HCT116 (cell line): ENCODE results near the gene ATG4C. TPM values are rescaled to one million over a fixed set of nuclear protein-coding genes. Genes with fewer than 3 reads are reported as not detected.
"Not testable (repeated sequence)": the region's sequence is repeated elsewhere in the genome, so short reads cannot be mapped to it uniquely, and the experiment has no call there.

Experiments
- ATAC-seq: fragments of 200-7000 bp; cut with Tn5 transposase; 2 replicates; pipeline ENCODE4 v1.9.1; 2020; ENCODE audit warnings: mild to moderate bottlenecking, moderate library complexity
- BruUV-seq: library from RNA; stranded (reverse); fragments of 400-500 nt; replicated peaks from 2 replicates; lab custom pipeline; 2021; lab: Mats Ljungman, UMichigan
- CTCF ChIA-PET: fragments of 300-600 bp; sonication (Branson Sonifier 250); formaldehyde crosslinking; loops from one replicate; lab custom pipeline; 2021; ENCODE audit warnings: antibody characterized with exemption; lab: Charles Lee
- POLR2A ChIA-PET: fragments of 300-600, 350-600 bp; sonication (Branson Sonifier 250); formaldehyde crosslinking; loops from one replicate; lab custom pipeline; 2021; ENCODE audit warnings: antibody characterized with exemption; lab: Charles Lee
- RAD21 ChIA-PET, 2 experiments: fragments of 300-600 bp; sonication (Branson Sonifier 250); formaldehyde crosslinking; loops; one replicate each; lab custom pipeline; 2023; ENCODE audit warnings: low total read pairs in 2 of 2; ENCODE audit not compliant: uncharacterized antibody in 2 of 2, unreplicated experiment in 2 of 2, low non-redundant PET in 1 of 2; lab: Charles Lee
- DNase-seq: peaks from one replicate; pipeline ENCODE4 v3.0.0-alpha.2; 2010; ENCODE audit warnings: low read depth, low spot score
- H2AFZ ChIP-seq: fragments of 200-600 bp; shearing (Covaris generic), sonication (generic); 2 replicates; pipeline ENCODE4 v1.6.1; 2017; ENCODE audit warnings: low read depth, mixed run types, mixed read lengths, antibody characterized with exemption, low read length; ENCODE audit not compliant: poor library complexity, severe bottlenecking
- H3K27ac ChIP-seq: 2 replicates; pipeline ENCODE4 v1.5.1; 2012; ENCODE audit warnings: low read depth, low read length
- H3K27me3 ChIP-seq: fragments of 200-600 bp; sonication (generic); 2 replicates; pipeline ENCODE4 v1.6.1; 2016; ENCODE audit warnings: mixed run types, low read length, mixed read lengths; ENCODE audit not compliant: insufficient read depth
- H3K36me3 ChIP-seq, 2 experiments: fragments of 200-500 bp in 1 of 2; fragments of 200-600 bp in 1 of 2; sonication (Bioruptor generic) in 1 of 2; sonication (generic) in 1 of 2; 2 replicates each; pipeline versions ENCODE4 v1.5.1 to v1.6.1; 2014 to 2016; ENCODE audit warnings: low read length in 2 of 2, inconsistent platforms in 1 of 2, mixed read lengths in 1 of 2, mixed run types in 1 of 2; ENCODE audit not compliant: insufficient read depth in 2 of 2, control insufficient read depth in 1 of 2
- H3K4me1 ChIP-seq, 2 experiments: fragments of 200-600 bp in 1 of 2; sonication (generic) in 1 of 2; 2 replicates each; pipeline versions ENCODE4 v1.5.1 to v1.6.1; 2012 to 2017; ENCODE audit warnings: low read length in 2 of 2, inconsistent platforms in 1 of 2, mild to moderate bottlenecking in 1 of 2, mixed read lengths in 1 of 2, mixed run types in 1 of 2, moderate library complexity in 1 of 2; ENCODE audit not compliant: insufficient read depth in 2 of 2, control insufficient read depth in 1 of 2
- H3K4me2 ChIP-seq: fragments of 200-600 bp; sonication (generic); 2 replicates; pipeline ENCODE4 v1.6.1; 2017; ENCODE audit warnings: mixed run types, low read length, mixed read lengths
- H3K4me3 ChIP-seq, 2 experiments: fragments of 200-600 bp in 1 of 2; sonication (generic) in 1 of 2; replicated peaks in 1 of 2; 2 replicates each; pipeline ENCODE4 v1.5.1; 2011 to 2016; ENCODE audit warnings: low read length in 2 of 2, control low read depth in 1 of 2, low read depth in 1 of 2, mild to moderate bottlenecking in 1 of 2, mixed read lengths in 1 of 2, mixed run types in 1 of 2
- H3K79me2 ChIP-seq: fragments of 200-600 bp; sonication (generic); 2 replicates; pipeline ENCODE4 v1.6.1; 2017; ENCODE audit warnings: mild to moderate bottlenecking, mixed run types, low read length, moderate library complexity, mixed read lengths; ENCODE audit not compliant: insufficient read depth
- H3K9ac ChIP-seq: fragments of 200-600 bp; sonication (generic); 2 replicates; pipeline ENCODE4 v1.6.1; 2016; ENCODE audit warnings: low read length, mixed read lengths
- H3K9me2 ChIP-seq: fragments of 200-600 bp; sonication (generic), shearing (Covaris generic); 2 replicates; pipeline ENCODE4 v1.6.1; 2017; ENCODE audit warnings: mixed run types, mild to moderate bottlenecking, moderate library complexity; ENCODE audit not compliant: insufficient read depth
- H3K9me3 ChIP-seq, 2 experiments: fragments of 200-500 bp in 1 of 2; fragments of 200-600 bp in 1 of 2; sonication (Bioruptor generic) in 1 of 2; sonication (generic) in 1 of 2; 2 replicates each; pipeline ENCODE4 v1.6.1; 2014 to 2017; ENCODE audit warnings: low read length in 2 of 2, mixed read lengths in 2 of 2, inconsistent platforms in 1 of 2, low read depth in 1 of 2, mild to moderate bottlenecking in 1 of 2, mixed run types in 1 of 2, moderate library complexity in 1 of 2; ENCODE audit not compliant: control insufficient read depth in 1 of 2, insufficient read depth in 1 of 2
- H4K20me1 ChIP-seq: fragments of 200-600 bp; sonication (generic), shearing (Covaris generic); 2 replicates; pipeline ENCODE4 v1.6.1; 2017; ENCODE audit warnings: mixed run types, mild to moderate bottlenecking, moderate library complexity; ENCODE audit not compliant: insufficient read depth
- intact Hi-C: fragments of 100-400 bp; cut with micrococcal nuclease; formaldehyde crosslinking; loops from 2 replicates; pipeline ENCODE4 v1.10.0; 2022
- total RNA-seq: library from RNA; stranded (reverse); gene quantifications from one replicate; pipeline ENCODE4 v1.2.1, GENCODE V29; 2021; ENCODE audit not compliant: unreplicated experiment

ATG4C gene
- total RNA-seq, 1 experiment from 2014 or later = 11.8 TPM

DNA sequence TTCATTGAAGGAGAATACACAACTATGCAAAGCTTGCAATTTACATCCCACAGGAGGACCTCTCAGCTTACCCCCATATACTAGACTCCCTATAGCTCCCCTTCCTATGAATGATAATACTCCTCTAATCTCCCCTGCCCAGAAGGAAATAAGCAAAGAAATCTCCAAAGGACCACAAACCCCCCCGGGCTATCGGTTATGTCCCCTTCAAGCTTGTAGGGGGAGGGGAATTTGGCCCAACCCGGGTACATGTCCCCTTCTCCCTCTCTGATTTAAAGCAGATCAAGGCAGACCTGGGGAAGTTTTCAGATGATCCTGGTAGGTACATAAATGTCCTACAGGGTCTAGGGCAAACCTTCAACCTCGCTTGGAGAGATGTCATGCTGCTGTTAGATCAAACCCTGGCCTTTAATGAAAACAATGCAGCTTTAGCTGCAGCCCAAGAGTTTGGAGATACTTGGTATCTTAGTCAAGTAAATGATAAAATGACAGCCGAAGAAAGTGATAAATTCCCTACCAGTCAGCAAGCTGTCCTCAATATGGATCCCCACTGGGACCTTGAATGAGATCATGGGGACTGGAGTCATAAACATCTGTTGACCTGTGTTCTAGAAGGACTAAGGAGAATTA lies 27.6 kb upstream of the ATG4C start:
- intact Hi-C loops, H4K20me1 ChIP-seq, H3K4me2 ChIP-seq, BruUV-seq, RAD21 ChIA-PET, H3K9me2 ChIP-seq, H3K36me3 ChIP-seq, H2AFZ ChIP-seq, ATAC-seq, POLR2A ChIA-PET, H3K9ac ChIP-seq, H3K79me2 ChIP-seq, H3K9me3 ChIP-seq, H3K4me1 ChIP-seq, DNase-seq, H3K27ac ChIP-seq, H3K27me3 ChIP-seq, H3K4me3 ChIP-seq, CTCF ChIA-PET: not testable (repeated sequence)

DNA sequence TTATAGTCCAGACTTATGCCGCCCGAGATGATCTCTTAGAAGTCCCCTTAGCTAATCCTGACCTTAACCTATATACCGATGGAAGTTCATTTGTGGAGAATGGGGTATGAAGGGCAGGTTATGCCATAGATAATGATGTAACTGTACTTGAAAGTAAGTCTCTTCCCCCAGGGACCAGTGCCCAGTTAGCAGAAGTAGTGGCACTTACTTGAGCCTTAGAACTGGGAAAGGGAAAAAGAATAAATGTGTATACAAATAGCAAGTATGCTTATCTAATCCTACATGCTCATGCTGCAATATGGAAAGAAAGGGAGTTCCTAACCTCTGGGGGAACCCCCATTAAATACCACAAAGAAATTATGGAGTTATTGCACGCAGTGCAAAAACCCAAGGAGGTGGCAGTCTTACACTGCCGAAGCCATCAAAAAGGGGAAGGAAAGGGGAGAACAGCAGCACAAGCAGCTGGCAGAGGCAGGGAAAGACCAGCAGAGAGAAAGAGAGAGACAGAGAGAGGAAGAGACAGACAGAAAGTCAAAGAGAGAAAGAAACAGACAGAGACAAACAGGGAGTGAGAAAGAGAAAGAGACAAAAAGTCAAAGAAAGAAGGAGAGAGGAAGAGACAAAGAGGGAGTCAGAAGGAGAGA lies 24.6 kb upstream of the ATG4C start:
- H3K4me1 ChIP-seq, RAD21 ChIA-PET, CTCF ChIA-PET, H4K20me1 ChIP-seq, ATAC-seq, BruUV-seq, H3K27me3 ChIP-seq, DNase-seq, H2AFZ ChIP-seq, H3K9ac ChIP-seq, H3K9me2 ChIP-seq, H3K27ac ChIP-seq, intact Hi-C loops, H3K4me3 ChIP-seq, H3K4me2 ChIP-seq, H3K36me3 ChIP-seq, POLR2A ChIA-PET, H3K79me2 ChIP-seq, H3K9me3 ChIP-seq: not testable (repeated sequence)

DNA sequence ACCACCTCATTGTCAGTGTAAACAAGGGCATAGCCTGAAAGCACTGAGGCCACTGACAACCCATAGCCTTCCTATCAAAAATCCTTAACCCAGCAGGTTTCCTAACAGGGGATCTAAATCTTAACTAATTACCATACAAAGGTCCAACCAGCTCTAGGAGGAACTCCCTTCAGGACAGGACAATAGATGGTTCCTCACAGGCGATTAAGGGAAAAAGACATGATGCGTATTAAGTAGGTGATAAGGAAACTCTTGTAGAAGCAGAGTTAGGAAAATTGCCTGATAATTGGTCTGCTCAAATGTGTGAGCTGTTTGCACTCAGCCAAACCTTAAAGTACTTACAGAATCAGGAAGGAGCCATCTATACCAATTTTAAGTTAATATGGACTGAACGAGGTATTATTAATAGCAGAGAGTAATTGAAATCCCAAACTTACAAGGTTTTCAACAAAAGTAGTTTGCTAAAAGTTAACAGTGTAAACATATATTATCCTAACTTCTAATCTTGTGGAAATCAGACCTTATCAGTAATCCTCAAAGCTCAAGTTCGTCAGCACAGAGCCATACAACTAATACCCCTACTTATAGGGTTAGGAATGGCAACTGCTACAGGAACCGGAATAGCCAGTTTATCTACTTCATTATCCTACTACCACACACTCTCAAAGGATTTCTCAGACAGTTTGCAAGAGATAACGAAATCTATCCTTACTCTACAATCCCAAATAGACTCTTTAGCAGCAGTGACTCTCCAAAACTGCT lies 23.7 kb upstream of the ATG4C start:
- POLR2A ChIA-PET = not testable (repeated sequence)

DNA sequence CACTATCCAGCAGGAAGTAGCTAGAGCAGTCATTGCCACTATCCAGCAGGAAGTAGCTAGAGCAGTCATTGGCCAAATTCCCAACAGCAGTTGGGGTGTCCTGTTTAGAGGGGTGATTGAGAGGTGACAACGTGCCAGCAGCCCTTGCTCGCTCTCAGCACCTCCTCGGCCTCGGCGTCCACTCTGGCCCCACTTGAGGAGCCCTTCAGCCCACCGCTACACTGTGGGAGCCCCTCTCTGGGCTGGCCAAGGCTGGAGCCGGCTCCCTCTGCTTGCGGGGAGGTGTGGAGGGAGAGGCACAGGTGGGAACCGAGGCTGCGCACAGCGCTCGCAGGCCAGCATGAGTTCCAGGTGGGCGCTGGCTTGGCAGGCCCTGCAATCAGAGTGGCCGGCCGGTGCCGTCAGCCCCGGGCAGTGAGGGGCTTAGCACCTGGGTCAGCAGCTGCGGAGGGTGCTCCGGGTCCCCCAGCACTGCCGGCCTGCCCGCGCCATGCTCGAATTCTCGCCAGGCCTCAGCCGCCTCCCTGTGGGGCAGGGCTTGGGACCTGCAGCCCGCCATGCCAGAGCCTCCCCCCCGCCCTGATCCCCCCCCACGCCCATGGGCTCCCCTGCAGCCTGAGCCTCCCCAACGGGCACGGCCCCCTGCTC lies 22.6 kb upstream of the ATG4C start:
- H3K27ac ChIP-seq, CTCF ChIA-PET, ATAC-seq, H3K4me3 ChIP-seq, H3K9ac ChIP-seq, H3K9me3 ChIP-seq, H2AFZ ChIP-seq, H3K27me3 ChIP-seq, RAD21 ChIA-PET, H3K9me2 ChIP-seq, H4K20me1 ChIP-seq, H3K4me2 ChIP-seq, intact Hi-C loops, BruUV-seq, H3K79me2 ChIP-seq, H3K36me3 ChIP-seq, POLR2A ChIA-PET, DNase-seq, H3K4me1 ChIP-seq: not testable (repeated sequence)

More for the DNA sequence above, 23.7 kb upstream of the ATG4C start:
- RAD21 ChIA-PET, H4K20me1 ChIP-seq, H3K4me1 ChIP-seq, H3K4me3 ChIP-seq, H3K9ac ChIP-seq, CTCF ChIA-PET, H3K27ac ChIP-seq, intact Hi-C loops, H3K27me3 ChIP-seq, H3K9me2 ChIP-seq, H3K9me3 ChIP-seq, H3K79me2 ChIP-seq, DNase-seq, H3K4me2 ChIP-seq, H2AFZ ChIP-seq, H3K36me3 ChIP-seq, BruUV-seq, ATAC-seq: not testable (repeated sequence)
